Measurements from ENCODE around the gene LGALSL. TPM values are rescaled to one million over a fixed set of nuclear protein-coding genes. Genes with fewer than 3 reads are reported as not detected.

Gene LGALSL
- polyA plus RNA-seq, 1 of the 3 experiments (the other 2 are of a cell fraction): 6.5 TPM

DNA sequence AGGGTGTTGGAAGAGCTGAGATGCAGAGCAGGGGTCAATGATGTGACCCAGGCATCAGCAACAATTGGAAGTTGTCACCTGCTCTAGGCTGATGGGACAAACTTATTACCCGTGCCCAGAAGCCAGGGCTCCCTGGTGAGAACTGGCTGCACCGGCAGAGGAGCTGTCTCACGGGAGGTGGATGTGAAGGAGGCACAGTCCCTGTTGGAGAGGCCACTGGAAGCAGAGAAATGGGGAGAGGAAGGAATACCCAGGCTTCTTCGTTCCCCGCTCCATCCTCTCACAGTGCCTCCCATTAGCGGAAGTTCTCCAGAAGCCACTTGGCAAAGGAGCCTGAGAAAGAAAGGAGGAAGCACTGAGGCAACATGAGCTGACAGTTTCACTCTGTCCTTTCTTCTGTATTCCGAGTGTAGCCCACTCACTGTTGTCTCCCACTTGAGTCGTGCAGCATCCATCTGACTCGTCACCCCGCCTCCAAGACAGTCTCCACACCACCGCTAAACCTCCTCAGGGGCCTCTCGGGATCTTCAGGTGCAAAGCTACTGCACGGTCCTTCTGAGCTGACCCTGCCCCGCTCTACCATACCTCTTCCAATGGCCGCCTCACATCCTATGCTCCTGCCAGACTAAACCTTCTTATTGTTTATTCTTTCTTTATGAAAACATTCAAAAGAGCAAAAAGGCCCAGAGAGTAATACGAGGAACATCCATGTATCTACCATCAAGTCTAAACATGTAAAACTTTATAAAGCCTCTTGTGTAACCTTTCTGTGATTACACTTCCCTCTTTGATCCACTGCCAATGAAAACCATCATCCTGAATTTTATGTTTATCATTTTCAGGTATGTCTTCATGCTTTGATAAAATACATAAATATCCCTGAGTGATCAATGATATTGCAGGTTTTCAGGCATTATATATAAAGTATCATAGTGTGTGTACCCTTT is 51.1 kb downstream of the LGALSL start:
- H3K79me2 ChIP-seq (ENCODE audit: insufficient read depth): no peaks in the 10 kb centered on the region
- no peak overlapping the region for H3K9ac ChIP-seq
- no peak overlapping the region for H3K4me3 ChIP-seq (ENCODE audit: low read depth in 2 of 2, low read length in 1 of 2)
- no peaks in the 10 kb centered on the region for H4K20me1 ChIP-seq (ENCODE audit: insufficient read depth)
- H3K4me2 ChIP-seq: no peak overlapping the region
- DNase-seq: no peak
- no peaks in the 10 kb centered on the region for H3K9me2 ChIP-seq
- ChIA-PET POLR2A (no interaction called here), CTCF (interaction anchor here (0.7 to 2.1 kb wide), 3 partner anchors 17 to 79 kb away, joined by 3 to 10 read pairs (median 5); no protein-coding TSS in a partner anchor)
- no peaks in the 10 kb centered on the region for H3K9me3 ChIP-seq
- 69% methylated on average over 16 of the region's 16 CpGs for WGBS (ENCODE audit: low lambda C conversion rate)
- H3K27me3 ChIP-seq (ENCODE audit: insufficient read depth): no peaks in the 10 kb centered on the region
- no peak overlapping the region for H3K27ac ChIP-seq (ENCODE audit: low read depth in 2 of 2, low read length in 1 of 2)
- TF ChIP-seq TAF1 (IDR thresholded peaks at IDR 0.05; ENCODE audit: borderline replicate concordance, low read depth, low read length) (no peak), NFIC (IDR thresholded peaks at IDR 0.05; ENCODE audit: borderline replicate concordance) (no peak), TEAD4 (IDR thresholded peaks at IDR 0.05; ENCODE audit: borderline replicate concordance, insufficient read depth) (no peak), TCF12 (IDR thresholded peaks at IDR 0.05) (no peak), SIN3A (IDR thresholded peaks at IDR 0.05; ENCODE audit: borderline replicate concordance, low read depth, low read length) (no peak), RCOR1 (IDR thresholded peaks at IDR 0.05; ENCODE audit: low read length) (no peak), JUND (IDR thresholded peaks at IDR 0.05) (no peak), FOSL2 (IDR thresholded peaks at IDR 0.05; ENCODE audit: borderline replicate concordance, low read depth) (no peak), MEF2A (IDR thresholded peaks at IDR 0.05; ENCODE audit: borderline replicate concordance, low read depth) (no peak)
- TF ChIP-seq, protein P1, sequence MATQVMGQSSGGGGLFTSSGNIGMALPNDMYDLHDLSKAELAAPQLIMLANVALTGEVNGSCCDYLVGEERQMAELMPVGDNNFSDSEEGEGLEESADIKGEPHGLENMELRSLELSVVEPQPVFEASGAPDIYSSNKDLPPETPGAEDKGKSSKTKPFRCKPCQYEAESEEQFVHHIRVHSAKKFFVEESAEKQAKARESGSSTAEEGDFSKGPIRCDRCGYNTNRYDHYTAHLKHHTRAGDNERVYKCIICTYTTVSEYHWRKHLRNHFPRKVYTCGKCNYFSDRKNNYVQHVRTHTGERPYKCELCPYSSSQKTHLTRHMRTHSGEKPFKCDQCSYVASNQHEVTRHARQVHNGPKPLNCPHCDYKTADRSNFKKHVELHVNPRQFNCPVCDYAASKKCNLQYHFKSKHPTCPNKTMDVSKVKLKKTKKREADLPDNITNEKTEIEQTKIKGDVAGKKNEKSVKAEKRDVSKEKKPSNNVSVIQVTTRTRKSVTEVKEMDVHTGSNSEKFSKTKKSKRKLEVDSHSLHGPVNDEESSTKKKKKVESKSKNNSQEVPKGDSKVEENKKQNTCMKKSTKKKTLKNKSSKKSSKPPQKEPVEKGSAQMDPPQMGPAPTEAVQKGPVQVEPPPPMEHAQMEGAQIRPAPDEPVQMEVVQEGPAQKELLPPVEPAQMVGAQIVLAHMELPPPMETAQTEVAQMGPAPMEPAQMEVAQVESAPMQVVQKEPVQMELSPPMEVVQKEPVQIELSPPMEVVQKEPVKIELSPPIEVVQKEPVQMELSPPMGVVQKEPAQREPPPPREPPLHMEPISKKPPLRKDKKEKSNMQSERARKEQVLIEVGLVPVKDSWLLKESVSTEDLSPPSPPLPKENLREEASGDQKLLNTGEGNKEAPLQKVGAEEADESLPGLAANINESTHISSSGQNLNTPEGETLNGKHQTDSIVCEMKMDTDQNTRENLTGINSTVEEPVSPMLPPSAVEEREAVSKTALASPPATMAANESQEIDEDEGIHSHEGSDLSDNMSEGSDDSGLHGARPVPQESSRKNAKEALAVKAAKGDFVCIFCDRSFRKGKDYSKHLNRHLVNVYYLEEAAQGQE (IDR thresholded peaks at IDR 0.05; ENCODE audit: low read depth, low read length): no peak
- TF ChIP-seq, protein P2, sequence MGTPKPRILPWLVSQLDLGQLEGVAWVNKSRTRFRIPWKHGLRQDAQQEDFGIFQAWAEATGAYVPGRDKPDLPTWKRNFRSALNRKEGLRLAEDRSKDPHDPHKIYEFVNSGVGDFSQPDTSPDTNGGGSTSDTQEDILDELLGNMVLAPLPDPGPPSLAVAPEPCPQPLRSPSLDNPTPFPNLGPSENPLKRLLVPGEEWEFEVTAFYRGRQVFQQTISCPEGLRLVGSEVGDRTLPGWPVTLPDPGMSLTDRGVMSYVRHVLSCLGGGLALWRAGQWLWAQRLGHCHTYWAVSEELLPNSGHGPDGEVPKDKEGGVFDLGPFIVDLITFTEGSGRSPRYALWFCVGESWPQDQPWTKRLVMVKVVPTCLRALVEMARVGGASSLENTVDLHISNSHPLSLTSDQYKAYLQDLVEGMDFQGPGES (IDR thresholded peaks at IDR 0.05; ENCODE audit: low read depth, low read length): no peak
- TF ChIP-seq, protein P3, sequence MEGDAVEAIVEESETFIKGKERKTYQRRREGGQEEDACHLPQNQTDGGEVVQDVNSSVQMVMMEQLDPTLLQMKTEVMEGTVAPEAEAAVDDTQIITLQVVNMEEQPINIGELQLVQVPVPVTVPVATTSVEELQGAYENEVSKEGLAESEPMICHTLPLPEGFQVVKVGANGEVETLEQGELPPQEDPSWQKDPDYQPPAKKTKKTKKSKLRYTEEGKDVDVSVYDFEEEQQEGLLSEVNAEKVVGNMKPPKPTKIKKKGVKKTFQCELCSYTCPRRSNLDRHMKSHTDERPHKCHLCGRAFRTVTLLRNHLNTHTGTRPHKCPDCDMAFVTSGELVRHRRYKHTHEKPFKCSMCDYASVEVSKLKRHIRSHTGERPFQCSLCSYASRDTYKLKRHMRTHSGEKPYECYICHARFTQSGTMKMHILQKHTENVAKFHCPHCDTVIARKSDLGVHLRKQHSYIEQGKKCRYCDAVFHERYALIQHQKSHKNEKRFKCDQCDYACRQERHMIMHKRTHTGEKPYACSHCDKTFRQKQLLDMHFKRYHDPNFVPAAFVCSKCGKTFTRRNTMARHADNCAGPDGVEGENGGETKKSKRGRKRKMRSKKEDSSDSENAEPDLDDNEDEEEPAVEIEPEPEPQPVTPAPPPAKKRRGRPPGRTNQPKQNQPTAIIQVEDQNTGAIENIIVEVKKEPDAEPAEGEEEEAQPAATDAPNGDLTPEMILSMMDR (IDR thresholded peaks at IDR 0.05): no peak
- TF ChIP-seq, protein P4, sequence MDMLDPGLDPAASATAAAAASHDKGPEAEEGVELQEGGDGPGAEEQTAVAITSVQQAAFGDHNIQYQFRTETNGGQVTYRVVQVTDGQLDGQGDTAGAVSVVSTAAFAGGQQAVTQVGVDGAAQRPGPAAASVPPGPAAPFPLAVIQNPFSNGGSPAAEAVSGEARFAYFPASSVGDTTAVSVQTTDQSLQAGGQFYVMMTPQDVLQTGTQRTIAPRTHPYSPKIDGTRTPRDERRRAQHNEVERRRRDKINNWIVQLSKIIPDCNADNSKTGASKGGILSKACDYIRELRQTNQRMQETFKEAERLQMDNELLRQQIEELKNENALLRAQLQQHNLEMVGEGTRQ (IDR thresholded peaks at IDR 0.05; ENCODE audit: borderline replicate concordance, low read depth, low read length): no peak
- TF ChIP-seq, protein P5, sequence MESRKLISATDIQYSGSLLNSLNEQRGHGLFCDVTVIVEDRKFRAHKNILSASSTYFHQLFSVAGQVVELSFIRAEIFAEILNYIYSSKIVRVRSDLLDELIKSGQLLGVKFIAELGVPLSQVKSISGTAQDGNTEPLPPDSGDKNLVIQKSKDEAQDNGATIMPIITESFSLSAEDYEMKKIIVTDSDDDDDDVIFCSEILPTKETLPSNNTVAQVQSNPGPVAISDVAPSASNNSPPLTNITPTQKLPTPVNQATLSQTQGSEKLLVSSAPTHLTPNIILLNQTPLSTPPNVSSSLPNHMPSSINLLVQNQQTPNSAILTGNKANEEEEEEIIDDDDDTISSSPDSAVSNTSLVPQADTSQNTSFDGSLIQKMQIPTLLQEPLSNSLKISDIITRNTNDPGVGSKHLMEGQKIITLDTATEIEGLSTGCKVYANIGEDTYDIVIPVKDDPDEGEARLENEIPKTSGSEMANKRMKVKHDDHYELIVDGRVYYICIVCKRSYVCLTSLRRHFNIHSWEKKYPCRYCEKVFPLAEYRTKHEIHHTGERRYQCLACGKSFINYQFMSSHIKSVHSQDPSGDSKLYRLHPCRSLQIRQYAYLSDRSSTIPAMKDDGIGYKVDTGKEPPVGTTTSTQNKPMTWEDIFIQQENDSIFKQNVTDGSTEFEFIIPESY (IDR thresholded peaks at IDR 0.05; ENCODE audit: borderline replicate concordance, low read depth): no peak
- H3K4me1 ChIP-seq (ENCODE audit: control insufficient read depth in 1 of 2, insufficient read depth in 2 of 2, low read depth in 1 of 2, low read length in 1 of 2): no peaks in the 10 kb centered on the region
- H3K36me3 ChIP-seq (replicated peaks in 1 of 2; ENCODE audit: control insufficient read depth in 1 of 2, insufficient read depth in 2 of 2, low read length in 1 of 2): no peaks in the 10 kb centered on the region
- no peaks in the 10 kb centered on the region for H3F3A ChIP-seq (replicated peaks; ENCODE audit: insufficient read depth)
- no peak overlapping the region for H2AFZ ChIP-seq (ENCODE audit: low read depth)
